HEK293 (cell line): Measurements from ENCODE around the gene CRTC2.
A peak's percentile ranks its signal among the peaks of the same experiment; 100 is the strongest.

ENCODE experiments used
- EGR2 ChIP-seq: fragments of 450-650 bp; formaldehyde crosslinking; IDR thresholded peaks from 2 replicates; pipeline ENCODE4 v1.5.1; 2016; ENCODE audit warnings: low read depth, missing biosample characterization, missing genetic modification characterization
- GLIS2 ChIP-seq: fragments of 450-650 bp; formaldehyde crosslinking; IDR thresholded peaks from 2 replicates; pipeline ENCODE4 v1.5.1; 2016; ENCODE audit warnings: missing biosample characterization, missing genetic modification characterization
- INSM2 ChIP-seq: fragments of 450-650 bp; formaldehyde crosslinking; IDR thresholded peaks from 2 replicates; pipeline ENCODE4 v1.5.1; 2016; ENCODE audit warnings: missing biosample characterization, missing genetic modification characterization
- MZF1 ChIP-seq: fragments of 450-650 bp; formaldehyde crosslinking; IDR thresholded peaks from 2 replicates; pipeline ENCODE4 v1.5.1; 2017; ENCODE audit warnings: missing biosample characterization, missing genetic modification characterization, borderline replicate concordance
- RBAK ChIP-seq: fragments of 450-650 bp; formaldehyde crosslinking; IDR thresholded peaks from 2 replicates; pipeline ENCODE4 v1.5.1; 2016; ENCODE audit warnings: missing biosample characterization, missing genetic modification characterization
- ZBTB1 ChIP-seq: fragments of 450-650 bp; formaldehyde crosslinking; IDR thresholded peaks from 2 replicates; pipeline ENCODE4 v1.5.1; 2016; ENCODE audit warnings: missing biosample characterization, missing genetic modification characterization
- ZFP37 ChIP-seq: fragments of 450-650 bp; formaldehyde crosslinking; IDR thresholded peaks from 2 replicates; pipeline ENCODE4 v1.5.1; 2016; ENCODE audit warnings: missing biosample characterization, missing genetic modification characterization
- ZNF140 ChIP-seq: fragments of 450-650 bp; formaldehyde crosslinking; IDR thresholded peaks from 2 replicates; pipeline ENCODE4 v1.5.1; 2016; ENCODE audit warnings: missing biosample characterization, missing genetic modification characterization
- ZNF16 ChIP-seq: fragments of 450-650 bp; formaldehyde crosslinking; IDR thresholded peaks from 2 replicates; pipeline ENCODE4 v1.5.1; 2016; ENCODE audit warnings: low read depth, missing biosample characterization, missing genetic modification characterization
- ZNF184 ChIP-seq: fragments of 450-650 bp; IDR thresholded peaks from 2 replicates; pipeline ENCODE4 v1.5.1; 2018; ENCODE audit warnings: missing biosample characterization, mild to moderate bottlenecking, missing genetic modification characterization
- ZNF19 ChIP-seq: fragments of 450-650 bp; formaldehyde crosslinking; IDR thresholded peaks from 2 replicates; pipeline ENCODE4; 2016; ENCODE audit warnings: missing biosample characterization, missing genetic modification characterization, low read depth
- ZNF202 ChIP-seq: fragments of 450-650 bp; formaldehyde crosslinking; IDR thresholded peaks from 2 replicates; pipeline ENCODE4 v1.5.1; 2016; ENCODE audit warnings: missing biosample characterization, missing genetic modification characterization, borderline replicate concordance
- ZNF211 ChIP-seq: fragments of 450-650 bp; formaldehyde crosslinking; IDR thresholded peaks from 2 replicates; pipeline ENCODE4 v1.5.1; 2016; ENCODE audit warnings: low read depth, missing biosample characterization, missing genetic modification characterization
- ZNF341 ChIP-seq: fragments of 450-650 bp; formaldehyde crosslinking; IDR thresholded peaks from 2 replicates; pipeline ENCODE4; 2016; ENCODE audit warnings: low read depth, missing biosample characterization, missing genetic modification characterization
- ZNF404 ChIP-seq: fragments of 450-650 bp; formaldehyde crosslinking; IDR thresholded peaks from 2 replicates; pipeline ENCODE4 v1.5.1; 2017; ENCODE audit warnings: missing biosample characterization, missing genetic modification characterization
- ZNF426 ChIP-seq: fragments of 450-650 bp; formaldehyde crosslinking; IDR thresholded peaks from 2 replicates; pipeline ENCODE4 v1.5.1; 2017; ENCODE audit warnings: missing biosample characterization, missing genetic modification characterization, mild to moderate bottlenecking, inconsistent platforms, moderate library complexity
- ZNF518A ChIP-seq: fragments of 450-650 bp; formaldehyde crosslinking; conservative IDR thresholded peaks from 2 replicates; pipeline ENCODE4 v1.5.1; 2016; ENCODE audit warnings: low read depth, missing biosample characterization, missing genetic modification characterization
- ZNF529 ChIP-seq: fragments of 450-650 bp; formaldehyde crosslinking; IDR thresholded peaks from 2 replicates; pipeline ENCODE4 v1.5.1; 2017; ENCODE audit warnings: missing genetic modification characterization, missing biosample characterization; ENCODE audit not compliant: insufficient replicate concordance
- ZNF530 ChIP-seq: fragments of 450-650 bp; formaldehyde crosslinking; IDR thresholded peaks from 2 replicates; pipeline ENCODE4 v1.5.1; 2016; ENCODE audit warnings: low read depth, missing biosample characterization, missing genetic modification characterization
- ZNF548 ChIP-seq: fragments of 450-650 bp; formaldehyde crosslinking; IDR thresholded peaks from 2 replicates; pipeline ENCODE4 v1.5.1; 2016; ENCODE audit warnings: missing biosample characterization, missing genetic modification characterization
- ZNF585B ChIP-seq: fragments of 450-650 bp; formaldehyde crosslinking; IDR thresholded peaks from 2 replicates; pipeline ENCODE4 v1.5.1; 2016; ENCODE audit warnings: missing biosample characterization, missing genetic modification characterization
- ZNF600 ChIP-seq: fragments of 450-650 bp; formaldehyde crosslinking; IDR thresholded peaks from 2 replicates; pipeline ENCODE4 v1.5.1; 2016; ENCODE audit warnings: missing biosample characterization, missing genetic modification characterization
- ZNF623 ChIP-seq: fragments of 450-650 bp; formaldehyde crosslinking; IDR thresholded peaks from 2 replicates; pipeline ENCODE4 v1.5.1; 2016; ENCODE audit warnings: missing biosample characterization, missing genetic modification characterization
- ZNF629 ChIP-seq: fragments of 450-650 bp; formaldehyde crosslinking; IDR thresholded peaks from 2 replicates; pipeline ENCODE4 v1.5.1; 2017; ENCODE audit warnings: missing biosample characterization, missing genetic modification characterization
- ZNF701 ChIP-seq: fragments of 450-650 bp; formaldehyde crosslinking; IDR thresholded peaks from 2 replicates; pipeline ENCODE4 v1.5.1; 2016; ENCODE audit warnings: missing biosample characterization, missing genetic modification characterization
- ZNF791 ChIP-seq: fragments of 450-650 bp; formaldehyde crosslinking; IDR thresholded peaks from 2 replicates; pipeline ENCODE4 v1.5.1; 2016; ENCODE audit warnings: missing biosample characterization, missing genetic modification characterization
- ZNF843 ChIP-seq: fragments of 450-650 bp; formaldehyde crosslinking; IDR thresholded peaks from 2 replicates; pipeline ENCODE4 v1.5.1; 2016; ENCODE audit warnings: missing biosample characterization, missing genetic modification characterization
- ZXDB ChIP-seq: fragments of 450-650 bp; formaldehyde crosslinking; IDR thresholded peaks from 2 replicates; pipeline ENCODE4 v1.5.1; 2016; ENCODE audit warnings: missing biosample characterization, missing genetic modification characterization
- TF ChIP-seq, protein P1 (sequence below): fragments of 450-650 bp; formaldehyde crosslinking; IDR thresholded peaks from 2 replicates; pipeline ENCODE4 v1.5.1; 2016; ENCODE audit warnings: missing biosample characterization, missing genetic modification characterization
- TF ChIP-seq, protein P2 (sequence below): fragments of 450-650 bp; formaldehyde crosslinking; IDR thresholded peaks from 2 replicates; pipeline ENCODE4; 2016; ENCODE audit warnings: missing biosample characterization, missing genetic modification characterization

The CRTC2 gene

DNA sequence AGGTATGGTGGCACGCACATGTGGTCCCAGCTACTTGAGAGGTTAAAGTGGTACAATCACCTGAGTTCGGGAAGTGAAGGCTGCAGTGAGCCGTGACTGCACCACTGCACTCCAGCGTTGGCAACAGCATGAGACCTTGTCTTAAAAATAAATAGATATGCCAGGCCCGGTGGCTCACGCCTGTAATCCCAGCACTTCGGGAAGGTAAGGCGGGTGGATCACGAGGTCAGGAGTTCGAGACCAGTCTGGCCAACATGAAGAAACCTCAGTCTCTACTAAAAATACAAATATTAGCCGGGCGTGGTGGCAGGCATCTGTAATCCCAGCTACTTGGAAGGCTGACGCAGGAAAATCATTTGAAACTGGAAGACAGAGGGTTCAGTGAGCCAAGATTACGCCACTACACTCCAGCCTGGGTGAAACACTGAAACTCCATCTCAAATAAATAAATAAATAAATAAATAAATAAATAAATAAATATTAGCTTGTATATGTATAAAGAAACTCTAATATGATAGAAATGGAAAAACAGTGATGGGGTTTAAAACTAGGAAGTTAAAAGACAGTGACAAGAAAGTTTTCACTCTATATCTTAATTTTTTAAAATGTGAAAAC lies 54.5 kb downstream of the CRTC2 start (continued):
- 0 out of 2 replicates have a peak, but pooled peaks have one; percentile 44 for TF ChIP-seq ZNF19
- peak; percentile 65; the same call in 1 of the 2 replicates for TF ChIP-seq ZNF629
- no peak for TF ChIP-seq RBAK (tag by site-specific recombination)
- 0 out of 2 replicates have a peak, but pooled peaks have one; percentile 52 for TF ChIP-seq ZBTB1
- peak; percentile 88; the same call in 1 of the 2 replicates for TF ChIP-seq ZNF140
- peak; percentile 64; the same call in 1 of the 2 replicates for TF ChIP-seq ZNF530
- TF ChIP-seq MZF1 (tag by site-specific recombination) = peak; percentile 62; the same call in 1 of the 2 replicates
- peak; percentile 83 for TF ChIP-seq ZNF623 (tag by site-specific recombination)
- no peak for TF ChIP-seq ZNF16 (tag by site-specific recombination)
- peak; percentile 39; the same call in 1 of the 2 replicates for TF ChIP-seq ZNF341 (tag by site-specific recombination)
- TF ChIP-seq ZNF184 (tag by site-specific recombination) = no peak
- TF ChIP-seq ZXDB (tag by site-specific recombination) = peak; percentile 77
- peak; percentile 58; the same call in 1 of the 2 replicates for TF ChIP-seq ZNF404 (tag by site-specific recombination)
- peak; percentile 96 for TF ChIP-seq ZNF426 (tag by site-specific recombination)
- TF ChIP-seq ZNF701 = no peak
- TF ChIP-seq ZNF518A = peak; percentile 96
- TF ChIP-seq ZNF548 (tag by site-specific recombination) = no peak
- TF ChIP-seq ZNF211 (tag by site-specific recombination) = no peak
- TF ChIP-seq ZNF791 (tag by site-specific recombination) = 0 out of 2 replicates have a peak, but pooled peaks have one; percentile 55
- no peak for TF ChIP-seq ZNF600 (tag by site-specific recombination)
- no peak for TF ChIP-seq INSM2
- peak; percentile 86 for TF ChIP-seq ZNF202
- no peak for TF ChIP-seq GLIS2 (tag by site-specific recombination)
- TF ChIP-seq ZNF843 (tag by site-specific recombination) = no peak
- TF ChIP-seq EGR2 = no peak
- TF ChIP-seq, protein P1, sequence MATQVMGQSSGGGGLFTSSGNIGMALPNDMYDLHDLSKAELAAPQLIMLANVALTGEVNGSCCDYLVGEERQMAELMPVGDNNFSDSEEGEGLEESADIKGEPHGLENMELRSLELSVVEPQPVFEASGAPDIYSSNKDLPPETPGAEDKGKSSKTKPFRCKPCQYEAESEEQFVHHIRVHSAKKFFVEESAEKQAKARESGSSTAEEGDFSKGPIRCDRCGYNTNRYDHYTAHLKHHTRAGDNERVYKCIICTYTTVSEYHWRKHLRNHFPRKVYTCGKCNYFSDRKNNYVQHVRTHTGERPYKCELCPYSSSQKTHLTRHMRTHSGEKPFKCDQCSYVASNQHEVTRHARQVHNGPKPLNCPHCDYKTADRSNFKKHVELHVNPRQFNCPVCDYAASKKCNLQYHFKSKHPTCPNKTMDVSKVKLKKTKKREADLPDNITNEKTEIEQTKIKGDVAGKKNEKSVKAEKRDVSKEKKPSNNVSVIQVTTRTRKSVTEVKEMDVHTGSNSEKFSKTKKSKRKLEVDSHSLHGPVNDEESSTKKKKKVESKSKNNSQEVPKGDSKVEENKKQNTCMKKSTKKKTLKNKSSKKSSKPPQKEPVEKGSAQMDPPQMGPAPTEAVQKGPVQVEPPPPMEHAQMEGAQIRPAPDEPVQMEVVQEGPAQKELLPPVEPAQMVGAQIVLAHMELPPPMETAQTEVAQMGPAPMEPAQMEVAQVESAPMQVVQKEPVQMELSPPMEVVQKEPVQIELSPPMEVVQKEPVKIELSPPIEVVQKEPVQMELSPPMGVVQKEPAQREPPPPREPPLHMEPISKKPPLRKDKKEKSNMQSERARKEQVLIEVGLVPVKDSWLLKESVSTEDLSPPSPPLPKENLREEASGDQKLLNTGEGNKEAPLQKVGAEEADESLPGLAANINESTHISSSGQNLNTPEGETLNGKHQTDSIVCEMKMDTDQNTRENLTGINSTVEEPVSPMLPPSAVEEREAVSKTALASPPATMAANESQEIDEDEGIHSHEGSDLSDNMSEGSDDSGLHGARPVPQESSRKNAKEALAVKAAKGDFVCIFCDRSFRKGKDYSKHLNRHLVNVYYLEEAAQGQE = peak; percentile 83
- TF ChIP-seq ZNF585B = no peak
- TF ChIP-seq, protein P2, sequence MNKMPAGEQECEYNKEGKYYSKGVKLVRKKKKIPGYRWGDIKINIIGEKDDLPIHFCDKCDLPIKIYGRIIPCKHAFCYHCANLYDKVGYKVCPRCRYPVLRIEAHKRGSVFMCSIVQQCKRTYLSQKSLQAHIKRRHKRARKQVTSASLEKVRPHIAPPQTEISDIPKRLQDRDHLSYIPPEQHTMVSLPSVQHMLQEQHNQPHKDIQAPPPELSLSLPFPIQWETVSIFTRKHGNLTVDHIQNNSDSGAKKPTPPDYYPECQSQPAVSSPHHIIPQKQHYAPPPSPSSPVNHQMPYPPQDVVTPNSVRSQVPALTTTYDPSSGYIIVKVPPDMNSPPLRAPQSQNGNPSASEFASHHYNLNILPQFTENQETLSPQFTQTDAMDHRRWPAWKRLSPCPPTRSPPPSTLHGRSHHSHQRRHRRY = no peak
- peak; percentile 21 for TF ChIP-seq ZNF529
- 0 out of 2 replicates have a peak, but pooled peaks have one; percentile 29 for TF ChIP-seq ZFP37 (tag by site-specific recombination)
